Embryonic facial prominence (tissue), 1 donor: ENCODE results near the gene CNGB1.
"Not testable (repeated sequence)": the region's sequence is repeated elsewhere in the genome, so short reads cannot be mapped to it uniquely, and the experiment has no call there.

Source experiments
- DNase-seq: peaks from one replicate; pipeline ENCODE4 v3.0.0-alpha.2; 2016; ENCODE audit errors: extremely low spot score

CNGB1 gene

DNA sequence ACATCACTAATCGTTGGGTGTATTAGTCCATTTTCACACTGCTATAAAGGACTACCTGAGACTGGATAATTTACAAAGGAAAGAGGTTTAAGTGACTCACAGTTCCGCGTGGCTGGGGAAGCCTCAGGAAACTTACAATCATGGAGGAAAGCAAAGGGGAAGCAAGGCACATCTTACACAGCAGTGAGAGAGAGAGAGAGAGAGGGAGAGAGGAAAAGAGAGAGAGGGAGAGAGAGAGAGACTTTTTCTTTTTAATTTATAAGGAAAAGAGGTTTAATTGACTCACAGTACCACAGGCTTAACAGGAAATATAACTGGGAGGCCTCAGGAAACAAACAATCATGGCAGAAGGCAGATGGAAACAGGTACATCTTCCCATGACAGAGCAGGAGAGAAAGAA is 41.7 kb downstream of the CNGB1 start:
- DNase-seq, result no peak

DNA sequence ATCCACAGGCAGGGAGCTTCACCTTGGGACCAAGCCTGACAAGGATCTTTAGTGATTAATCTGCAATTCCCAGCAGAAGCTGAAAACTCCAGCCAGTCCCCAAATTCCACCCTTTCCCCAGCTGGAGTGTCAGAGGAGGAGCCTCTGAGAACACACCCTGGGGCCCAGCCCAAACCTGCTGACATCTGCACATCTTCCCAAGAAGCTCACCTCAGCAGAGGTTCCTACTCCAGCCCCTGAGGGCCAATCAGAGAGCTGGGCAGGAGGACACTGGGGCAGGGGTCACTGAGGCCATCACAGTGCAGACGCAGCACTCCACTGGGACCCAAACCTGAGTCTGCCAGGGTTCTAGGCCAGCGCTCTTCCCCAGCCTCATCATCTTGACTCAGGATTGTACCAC is 44.9 kb downstream of the CNGB1 start:
- DNase-seq, result no peak

DNA sequence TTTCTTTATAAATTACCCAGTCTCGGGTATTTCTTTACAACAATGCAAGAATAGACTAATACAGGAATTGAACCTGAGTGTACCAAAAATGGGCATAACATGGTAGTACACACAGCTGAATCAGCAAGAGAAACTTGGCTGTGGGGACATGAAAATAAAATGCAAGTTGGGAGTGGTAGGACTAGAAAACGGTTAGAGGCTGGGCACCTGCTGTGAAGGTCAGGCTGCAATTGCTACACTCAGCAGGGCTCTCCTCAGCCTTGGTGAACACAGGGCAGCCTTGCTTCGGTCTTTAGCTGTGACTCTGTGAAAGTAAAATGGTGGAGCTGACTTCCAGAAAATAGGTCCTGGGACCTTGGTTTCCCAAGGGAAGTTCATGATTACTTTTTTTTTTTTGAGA is 45.6 kb downstream of the CNGB1 start:
- DNase-seq, result no peak

DNA sequence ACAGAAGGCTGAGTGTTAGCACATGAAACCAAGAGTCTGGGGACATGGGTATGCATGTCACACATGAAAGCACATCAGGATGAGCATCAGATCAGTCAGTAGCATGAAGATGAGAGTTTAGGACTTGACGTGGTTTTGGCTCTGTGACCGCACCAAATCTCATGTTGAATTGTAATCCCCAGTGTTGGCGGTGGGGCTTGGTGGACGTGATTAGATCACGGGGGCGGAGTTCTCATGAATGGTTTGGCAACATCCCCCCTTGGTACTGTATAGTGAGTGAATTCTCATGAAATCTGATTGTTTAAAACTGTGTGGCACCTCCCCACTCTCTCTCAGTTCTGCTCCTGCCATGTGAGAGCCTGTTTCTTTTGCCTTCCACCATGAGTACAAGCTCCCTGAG is 46.4 kb downstream of the CNGB1 start:
- DNase-seq, result no peak

DNA sequence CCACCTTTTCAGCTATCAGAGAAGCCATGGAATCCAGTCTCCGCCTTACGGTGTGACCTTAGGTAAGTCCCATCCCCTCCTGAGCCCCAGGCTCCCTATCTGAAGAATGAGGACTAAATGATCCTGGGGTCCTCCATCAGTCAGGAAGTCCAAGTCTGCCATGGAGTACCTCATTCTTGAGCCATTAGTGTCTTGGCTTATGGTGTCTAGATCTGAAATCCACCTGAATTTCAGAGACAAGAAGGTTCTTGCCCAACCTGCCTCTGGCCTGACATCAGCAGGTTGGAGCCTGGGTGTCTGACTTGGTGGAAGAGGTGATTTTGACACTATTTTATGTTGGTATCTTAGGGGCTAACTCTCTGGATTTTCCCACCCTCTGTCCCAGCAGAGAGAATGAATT is 47.1 kb downstream of the CNGB1 start:
- DNase-seq, result no peak

DNA sequence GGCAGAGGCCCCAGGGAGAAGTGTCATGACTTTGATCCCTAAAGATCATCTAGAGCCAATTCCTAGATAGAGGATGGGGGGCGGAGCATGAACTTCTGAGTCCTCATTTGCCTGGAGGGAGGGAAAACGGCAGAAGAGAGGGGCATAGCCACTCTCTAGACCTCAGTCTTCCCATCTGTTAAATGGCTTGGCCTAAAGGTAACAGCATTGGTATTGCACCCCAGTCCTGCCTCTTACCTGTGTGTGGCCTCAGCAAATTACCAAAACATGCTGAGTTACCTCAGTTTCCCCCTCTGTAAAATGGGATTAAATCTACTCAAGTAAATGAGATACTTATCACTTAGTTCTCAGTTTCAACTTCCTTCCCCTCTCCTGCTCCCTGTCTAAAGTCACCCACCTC is 47.5 kb downstream of the CNGB1 start:
- no peak for DNase-seq

DNA sequence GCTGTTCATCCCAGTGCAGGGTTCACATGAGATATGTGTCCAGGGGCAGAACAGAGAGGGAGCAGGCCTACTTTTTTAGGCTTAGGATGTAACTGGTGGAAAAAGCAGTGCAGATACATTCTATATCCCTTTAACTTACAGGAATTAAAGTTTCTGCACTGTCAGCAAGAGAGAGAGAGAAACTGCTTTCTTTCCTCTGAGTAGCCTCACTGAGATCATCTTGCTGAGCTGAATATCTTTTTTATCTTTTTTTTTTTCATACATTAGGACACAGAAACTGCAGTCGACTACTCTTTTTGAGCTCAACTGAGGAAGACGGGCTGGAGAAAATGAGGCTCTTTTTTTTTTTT is 50.1 kb downstream of the CNGB1 start:
- DNase-seq, result no peak

DNA sequence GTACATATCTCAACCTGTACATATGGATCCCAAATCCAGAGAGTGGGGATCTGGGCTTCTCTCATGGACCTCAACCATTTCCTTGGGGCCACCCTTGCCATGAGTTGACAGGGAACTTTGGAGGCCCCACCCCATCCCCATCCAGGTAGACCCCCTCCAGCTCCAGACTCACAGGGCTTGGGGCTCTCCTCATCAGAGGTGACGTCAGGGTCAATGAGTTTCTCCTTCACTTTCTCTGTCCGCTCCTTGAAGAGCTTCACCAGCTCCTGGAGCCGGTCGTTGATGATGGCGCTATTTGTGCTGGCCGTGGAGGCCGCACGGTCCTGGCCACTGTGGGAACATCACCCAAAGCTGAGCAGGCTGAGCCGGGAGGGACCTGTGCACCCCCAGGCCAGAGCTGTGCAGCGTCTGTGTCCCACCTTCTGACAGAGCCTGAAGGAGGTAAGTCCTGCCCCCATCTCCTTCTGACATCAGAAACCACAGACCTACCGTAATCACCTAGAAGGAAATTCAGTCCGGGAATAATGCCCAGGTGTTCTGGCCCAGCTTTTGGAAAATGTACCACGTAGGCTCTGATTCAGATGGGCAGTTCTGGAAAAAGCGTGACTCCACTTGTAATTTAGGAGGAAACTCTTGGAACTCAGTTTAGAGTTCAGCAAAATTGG is 50.6 kb downstream of the CNGB1 start:
- no peak for DNase-seq

DNA sequence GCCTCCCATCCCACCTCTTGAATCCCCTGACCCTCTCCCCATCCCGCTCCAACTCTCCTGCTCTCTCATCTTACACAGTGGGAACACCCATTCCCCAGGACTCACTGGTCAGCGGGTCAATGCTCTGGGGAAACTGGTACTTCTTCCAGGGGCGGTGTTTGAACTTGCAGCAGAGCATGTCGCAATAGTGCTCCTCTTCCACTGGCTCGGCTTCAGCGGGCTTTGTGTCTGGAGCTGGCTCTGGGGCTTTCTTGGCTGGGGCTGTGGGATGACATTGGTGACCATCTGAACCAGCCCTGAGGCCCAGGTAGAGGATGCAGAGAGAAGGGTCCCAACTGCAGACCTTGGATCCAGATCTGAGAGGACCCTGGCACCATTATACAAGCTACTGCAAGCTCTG is 51.9 kb downstream of the CNGB1 start:
- DNase-seq, result no peak

DNA sequence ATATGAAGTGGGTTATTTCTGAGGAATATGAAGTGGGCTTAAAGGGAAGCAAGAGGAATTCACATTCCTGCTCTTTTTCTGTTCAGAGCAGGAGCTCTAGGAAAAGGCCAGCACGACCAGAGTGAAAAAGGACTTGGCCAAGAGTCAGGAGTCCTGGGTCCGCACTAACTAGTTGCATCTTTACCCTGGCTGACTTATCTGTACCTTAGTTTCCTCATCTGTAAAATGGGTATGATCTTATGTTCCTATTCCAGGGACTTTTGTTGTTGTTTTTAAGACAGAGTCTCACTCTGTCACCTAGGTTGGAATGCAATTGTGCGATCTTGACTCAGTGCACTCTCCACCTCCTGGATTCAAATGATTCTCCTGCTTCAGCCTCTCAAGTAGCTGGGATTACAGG is 52.5 kb downstream of the CNGB1 start:
- DNase-seq, result no peak

DNA sequence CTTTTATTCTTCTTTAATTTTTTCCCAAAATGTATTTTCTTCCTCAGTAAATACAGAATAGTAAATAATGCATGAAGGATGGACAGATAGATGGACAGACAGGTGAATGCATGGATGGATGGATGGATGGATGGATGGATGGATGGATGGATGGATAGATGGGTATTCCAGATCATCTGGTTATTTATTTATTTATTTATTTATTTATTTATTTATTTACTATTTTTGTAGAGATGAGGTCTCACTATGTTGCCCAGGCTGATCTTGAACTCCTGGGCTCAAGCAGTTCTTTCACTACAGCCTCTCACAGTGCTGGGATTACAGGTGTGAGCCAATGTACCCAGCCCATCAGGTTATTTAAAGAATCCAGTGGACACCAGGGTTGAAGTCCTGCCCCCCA is 53.0 kb downstream of the CNGB1 start:
- not testable (repeated sequence) for DNase-seq

DNA sequence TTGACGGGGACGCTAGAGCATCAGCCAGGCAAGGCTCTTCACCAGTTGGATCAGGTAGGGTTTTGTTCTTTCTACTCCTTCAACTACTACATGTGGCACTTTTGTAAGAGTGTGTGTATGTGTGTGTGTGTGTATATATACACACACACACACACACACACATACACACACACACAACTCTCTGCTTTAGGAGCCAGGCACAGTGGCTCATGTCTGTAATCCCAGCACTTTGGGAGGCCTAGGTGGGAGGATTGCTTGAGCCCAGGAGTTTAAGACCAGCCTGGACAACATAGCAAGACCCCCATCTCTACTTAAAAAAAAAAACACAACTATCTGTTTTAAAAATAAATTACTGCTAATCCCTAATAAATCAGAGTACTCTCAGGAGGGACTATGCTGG is 53.4 kb downstream of the CNGB1 start:
- DNase-seq, result not testable (repeated sequence)

DNA sequence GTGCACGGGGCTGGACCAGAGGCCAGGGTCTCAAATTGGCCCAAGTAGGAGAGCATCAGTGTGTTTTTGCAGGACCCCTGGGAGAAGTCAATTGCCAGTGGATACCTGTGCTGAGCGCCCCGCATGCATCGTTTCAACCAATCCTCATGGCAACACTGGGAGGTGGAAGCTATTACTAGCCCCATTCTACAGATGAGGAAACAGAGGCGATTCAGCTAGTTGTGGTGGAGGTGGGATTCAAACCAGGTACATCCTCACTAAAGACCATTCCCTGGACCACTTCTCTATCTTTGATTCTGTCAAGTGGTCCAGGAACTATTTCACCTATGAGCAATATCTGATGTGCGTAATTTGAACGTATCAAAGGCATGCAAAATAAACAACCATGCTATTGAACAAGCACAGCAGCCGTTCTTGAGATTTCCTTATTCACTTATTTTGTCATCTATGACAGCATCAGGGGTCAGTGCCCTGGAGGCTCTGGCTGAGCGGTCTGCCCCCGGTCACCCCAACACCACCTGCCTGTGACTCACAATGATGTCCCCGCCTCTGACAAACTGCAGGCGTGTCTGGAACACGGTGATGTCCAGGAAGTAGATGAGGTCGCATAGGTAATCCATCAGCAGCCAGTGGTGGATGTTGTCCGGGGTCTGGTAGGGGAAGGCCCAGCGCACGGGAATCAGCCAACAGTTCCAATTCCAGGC is 54.0 kb downstream of the CNGB1 start:
- DNase-seq, result no peak

DNA sequence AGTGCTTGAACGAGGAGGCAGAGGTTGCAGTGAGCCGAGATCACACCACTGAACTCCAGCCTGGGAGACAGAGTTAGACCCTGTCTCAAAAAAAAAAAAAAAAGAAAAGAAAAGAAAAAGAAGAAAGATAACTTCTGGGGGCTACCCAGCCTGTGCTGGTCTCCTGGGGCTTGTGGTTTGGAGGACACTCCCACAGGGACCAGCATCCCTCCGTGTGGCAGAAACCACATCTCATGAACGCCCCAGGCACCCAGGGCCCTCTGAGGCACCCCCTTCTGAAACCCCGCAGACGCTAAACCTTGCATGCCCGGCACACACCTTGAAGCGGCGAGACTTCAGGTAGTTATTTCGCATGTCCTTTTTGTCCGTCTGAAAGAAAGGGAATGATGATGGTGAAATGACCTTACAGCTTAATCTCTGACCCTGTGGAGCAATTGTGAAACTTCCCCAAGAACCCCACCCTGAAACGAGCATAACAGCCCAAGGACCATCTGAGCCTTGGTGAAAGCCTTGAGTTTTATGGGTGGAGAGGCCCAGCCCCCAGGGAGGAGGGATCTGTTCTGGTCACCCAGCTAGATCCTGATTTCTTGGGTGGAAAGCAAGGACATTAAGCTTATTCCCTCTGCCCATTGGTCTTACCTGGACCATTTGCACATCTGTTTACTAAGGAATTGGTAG is 55.0 kb downstream of the CNGB1 start:
- no peak for DNase-seq

DNA sequence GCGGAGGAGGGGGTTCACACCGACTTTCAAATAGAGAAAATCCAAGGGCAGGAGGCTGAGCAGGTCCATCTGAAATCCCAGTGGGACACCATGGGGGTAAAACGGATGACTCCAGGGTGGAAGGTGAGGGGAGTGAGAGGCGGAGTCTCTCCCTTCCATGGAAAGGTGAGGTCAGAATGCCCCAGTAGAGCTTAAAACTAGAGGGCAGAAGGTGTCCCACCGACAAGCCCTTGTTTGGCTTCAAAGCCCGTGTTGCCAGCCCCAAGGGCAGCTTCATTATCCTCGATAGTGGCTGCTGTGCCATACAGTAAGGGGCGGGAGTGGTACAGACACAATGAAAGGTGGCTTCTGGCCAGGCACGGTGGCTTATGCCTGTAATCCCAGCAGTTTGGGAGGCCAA is 55.7 kb downstream of the CNGB1 start:
- DNase-seq, result no peak

DNA sequence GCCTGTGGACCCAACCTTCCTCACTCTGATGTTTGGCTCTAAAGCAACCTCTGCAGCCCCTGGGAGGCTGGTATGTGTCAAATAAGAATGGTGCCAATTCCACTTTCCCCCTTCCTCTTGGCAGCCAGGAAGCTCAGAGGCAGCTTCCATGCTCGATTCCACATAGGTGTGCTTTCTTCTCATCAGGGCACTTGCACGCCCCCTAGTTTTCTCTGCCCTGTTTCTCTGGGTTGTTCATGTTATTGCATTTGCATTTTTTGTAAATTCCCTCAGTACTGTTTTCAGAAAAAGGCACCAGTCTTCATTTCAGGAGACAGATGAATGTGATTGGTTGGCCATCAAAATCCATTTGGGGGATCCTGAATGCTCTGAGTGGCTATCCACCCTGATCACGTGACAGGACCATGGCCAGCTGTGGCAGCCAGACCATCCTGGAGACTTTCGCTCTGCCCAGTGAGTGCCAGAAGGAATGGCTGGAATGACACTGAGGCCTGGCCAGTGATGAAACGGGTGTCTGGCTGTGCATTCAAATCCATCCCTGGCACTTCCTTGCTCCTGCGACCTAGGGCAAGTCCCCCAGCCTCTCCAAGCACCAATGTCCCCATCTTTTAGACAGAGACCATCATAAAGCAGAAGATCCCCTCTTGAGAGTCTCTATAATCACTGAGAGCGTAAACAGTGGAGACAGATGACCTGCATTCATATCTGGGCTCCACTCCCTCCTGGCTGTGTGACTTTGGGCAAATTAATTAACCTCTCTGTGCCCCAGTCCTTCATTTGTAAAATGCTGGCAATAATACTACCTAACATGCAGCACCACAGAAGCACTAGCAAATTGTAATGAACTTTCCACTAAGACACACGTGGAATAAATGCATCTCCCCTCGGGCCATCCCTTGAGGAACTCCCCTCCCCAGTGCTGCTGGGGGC is 56.4 kb downstream of the CNGB1 start:
- no peak for DNase-seq

DNA sequence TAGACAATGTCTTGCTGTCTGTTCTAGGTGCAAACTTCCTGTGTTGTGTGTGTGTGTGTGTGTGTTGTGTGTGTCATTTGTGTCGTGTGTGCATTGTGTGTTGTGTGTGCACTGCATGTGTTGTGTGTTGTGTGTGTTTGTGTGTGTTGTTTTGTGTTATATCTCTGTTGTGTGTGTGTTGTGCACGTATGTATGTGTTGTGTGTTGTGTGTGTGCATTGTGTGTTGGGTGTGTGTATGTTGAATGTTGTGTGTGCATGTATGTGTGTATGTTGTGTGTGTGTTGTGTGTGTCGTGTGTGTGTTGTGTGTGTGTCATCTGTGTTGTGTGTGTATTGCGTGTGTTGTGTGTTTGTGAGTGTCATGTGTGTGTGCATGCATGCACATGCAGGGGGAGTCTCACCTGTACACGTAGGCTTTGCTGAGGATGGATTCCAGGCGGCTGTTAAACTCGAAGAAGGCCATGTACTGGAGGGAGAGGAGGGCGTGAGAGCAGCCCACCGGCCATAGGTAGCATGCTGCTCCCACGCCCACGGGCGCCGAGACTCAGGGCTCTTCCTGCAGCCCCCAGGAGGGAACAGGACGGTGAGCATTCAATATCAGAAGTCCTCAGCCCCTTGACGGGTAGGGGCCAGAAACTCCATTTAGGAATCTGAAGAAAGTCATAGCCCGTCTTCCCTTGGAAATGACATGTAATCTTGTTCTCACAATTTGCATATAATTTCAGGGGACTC is 58.2 kb downstream of the CNGB1 start:
- no peak for DNase-seq

DNA sequence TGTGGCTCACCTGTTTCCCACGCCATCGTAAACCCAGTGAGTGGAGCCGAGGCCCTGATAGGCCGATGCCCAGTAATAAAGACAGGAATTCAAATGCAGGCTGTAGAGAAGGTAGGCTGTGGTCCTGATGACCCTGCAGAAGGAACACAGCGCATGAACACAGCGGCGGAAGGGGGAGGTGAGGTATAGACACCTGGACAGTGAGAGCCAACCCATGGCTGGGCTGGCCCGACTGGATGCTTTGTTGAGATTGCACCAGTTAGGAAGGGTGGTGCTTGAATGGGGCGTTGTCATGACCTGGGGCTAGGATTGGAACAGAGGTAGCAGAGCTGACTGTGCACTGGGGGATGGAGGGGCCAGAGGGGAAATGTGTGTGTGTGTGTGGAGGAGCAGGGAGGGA is 59.2 kb downstream of the CNGB1 start:
- no peak for DNase-seq

DNA sequence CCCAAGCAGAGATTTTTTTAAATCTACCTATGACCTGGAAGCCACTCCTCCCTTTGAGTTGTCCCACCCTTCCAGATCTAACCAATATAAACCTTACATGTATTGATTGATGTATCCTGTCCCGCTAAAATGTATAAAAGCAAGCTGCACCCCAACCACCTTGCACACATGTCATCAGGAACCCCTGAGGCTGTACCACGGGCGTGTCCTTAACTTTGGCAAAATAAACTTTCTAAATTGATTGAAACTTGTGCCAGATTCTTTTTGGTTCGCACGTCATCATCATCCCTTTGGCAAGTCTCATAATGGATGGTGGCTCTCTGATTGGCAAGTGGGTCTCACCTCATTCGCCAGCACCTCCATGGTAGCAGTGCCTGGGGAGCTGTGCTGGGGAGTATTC is 60.2 kb downstream of the CNGB1 start:
- DNase-seq, result no peak

DNA sequence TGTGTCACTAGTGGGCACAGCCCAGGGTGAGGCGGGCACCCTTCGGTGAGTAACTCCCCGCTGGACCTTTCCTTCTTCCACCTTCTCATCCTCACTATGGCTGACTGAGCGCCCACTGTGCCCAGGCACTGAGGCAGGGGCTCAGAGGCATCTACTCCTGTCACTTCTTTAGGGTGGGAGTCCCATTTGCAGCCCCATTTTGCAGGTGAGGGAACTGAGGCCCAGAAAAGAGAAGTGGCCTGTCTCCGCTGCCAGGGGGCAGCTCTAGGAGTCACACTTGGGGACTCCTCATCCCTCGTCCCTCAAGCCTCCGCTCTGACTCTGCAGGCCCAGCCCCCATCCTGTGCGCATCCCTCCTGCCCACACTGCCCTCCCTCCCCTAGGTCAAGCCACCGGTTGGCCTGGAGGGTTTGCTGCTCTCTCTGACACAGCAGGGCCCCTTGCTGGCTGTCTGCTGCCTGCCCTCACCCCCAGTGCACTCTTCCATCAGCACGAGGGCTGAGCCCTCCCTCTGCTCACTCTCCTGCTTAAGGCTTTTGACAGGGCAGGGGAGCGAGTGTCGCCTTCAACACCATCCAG is 62.4 kb downstream of the CNGB1 start:
- no peak for DNase-seq
